ENCODE measurements around the gene RAB25. TPM values are rescaled to one million over a fixed set of nuclear protein-coding genes. Genes with fewer than 3 reads are reported as not detected.
A peak's percentile ranks its signal among the peaks of the same experiment; 100 is the strongest.

Gene RAB25
- total and polyA plus RNA-seq, 4 donors, result 0.67 to 2.0 (median 0.92) TPM

GRCh38 chr1:156102633-156103511, 41.9 kb downstream of the RAB25 start:
- Histone ChIP-seq H3K27ac (ENCODE audit: low read depth in 1 of 2, low read length in 2 of 2) (peak overlapping the region; percentile 11 to 22), H3K27me3 (ENCODE audit: control insufficient read depth in 4 of 4, insufficient read depth in 4 of 4, low read length in 3 of 4) (no peaks in the 10 kb centered on the region), H3K9me3 (ENCODE audit: control insufficient read depth in 4 of 4, low read length in 3 of 4) (no peaks in the 10 kb centered on the region), H3K36me3 (ENCODE audit: control insufficient read depth in 4 of 4, insufficient read depth in 3 of 4, low read depth in 1 of 4, low read length in 3 of 4) (no peaks in the 10 kb centered on the region), H3K9ac (ENCODE audit: low read depth in 1 of 2, low read length in 2 of 2) (no peak overlapping the region), H3K4me3 (ENCODE audit: low read depth in 1 of 3, low read length in 3 of 3) (no peak overlapping the region), H3K4me1 (ENCODE audit: control insufficient read depth in 4 of 4, insufficient read depth in 4 of 4, low read length in 3 of 4) (peaks cover 0 to 10% (median 7%) of the 10 kb centered on the region in 4 donors)
- TF ChIP-seq FOXA1 (IDR thresholded peaks at IDR 0.05) (no peak), EGR1 (IDR thresholded peaks at IDR 0.05; ENCODE audit: low read depth in 2 of 2) (no peak), SP1 (IDR thresholded peaks at IDR 0.05) (no peak), NR2F2 (IDR thresholded peaks at IDR 0.05) (no peak), RAD21 (IDR thresholded peaks at IDR 0.05) (no peak), ATF3 (IDR thresholded peaks at IDR 0.05) (no peak), HNF4A (conservative IDR thresholded peaks at IDR 0.05) (no peak)
- TF ChIP-seq, protein P1, sequence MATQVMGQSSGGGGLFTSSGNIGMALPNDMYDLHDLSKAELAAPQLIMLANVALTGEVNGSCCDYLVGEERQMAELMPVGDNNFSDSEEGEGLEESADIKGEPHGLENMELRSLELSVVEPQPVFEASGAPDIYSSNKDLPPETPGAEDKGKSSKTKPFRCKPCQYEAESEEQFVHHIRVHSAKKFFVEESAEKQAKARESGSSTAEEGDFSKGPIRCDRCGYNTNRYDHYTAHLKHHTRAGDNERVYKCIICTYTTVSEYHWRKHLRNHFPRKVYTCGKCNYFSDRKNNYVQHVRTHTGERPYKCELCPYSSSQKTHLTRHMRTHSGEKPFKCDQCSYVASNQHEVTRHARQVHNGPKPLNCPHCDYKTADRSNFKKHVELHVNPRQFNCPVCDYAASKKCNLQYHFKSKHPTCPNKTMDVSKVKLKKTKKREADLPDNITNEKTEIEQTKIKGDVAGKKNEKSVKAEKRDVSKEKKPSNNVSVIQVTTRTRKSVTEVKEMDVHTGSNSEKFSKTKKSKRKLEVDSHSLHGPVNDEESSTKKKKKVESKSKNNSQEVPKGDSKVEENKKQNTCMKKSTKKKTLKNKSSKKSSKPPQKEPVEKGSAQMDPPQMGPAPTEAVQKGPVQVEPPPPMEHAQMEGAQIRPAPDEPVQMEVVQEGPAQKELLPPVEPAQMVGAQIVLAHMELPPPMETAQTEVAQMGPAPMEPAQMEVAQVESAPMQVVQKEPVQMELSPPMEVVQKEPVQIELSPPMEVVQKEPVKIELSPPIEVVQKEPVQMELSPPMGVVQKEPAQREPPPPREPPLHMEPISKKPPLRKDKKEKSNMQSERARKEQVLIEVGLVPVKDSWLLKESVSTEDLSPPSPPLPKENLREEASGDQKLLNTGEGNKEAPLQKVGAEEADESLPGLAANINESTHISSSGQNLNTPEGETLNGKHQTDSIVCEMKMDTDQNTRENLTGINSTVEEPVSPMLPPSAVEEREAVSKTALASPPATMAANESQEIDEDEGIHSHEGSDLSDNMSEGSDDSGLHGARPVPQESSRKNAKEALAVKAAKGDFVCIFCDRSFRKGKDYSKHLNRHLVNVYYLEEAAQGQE (IDR thresholded peaks at IDR 0.05), result no peak
- TF ChIP-seq, protein P2, sequence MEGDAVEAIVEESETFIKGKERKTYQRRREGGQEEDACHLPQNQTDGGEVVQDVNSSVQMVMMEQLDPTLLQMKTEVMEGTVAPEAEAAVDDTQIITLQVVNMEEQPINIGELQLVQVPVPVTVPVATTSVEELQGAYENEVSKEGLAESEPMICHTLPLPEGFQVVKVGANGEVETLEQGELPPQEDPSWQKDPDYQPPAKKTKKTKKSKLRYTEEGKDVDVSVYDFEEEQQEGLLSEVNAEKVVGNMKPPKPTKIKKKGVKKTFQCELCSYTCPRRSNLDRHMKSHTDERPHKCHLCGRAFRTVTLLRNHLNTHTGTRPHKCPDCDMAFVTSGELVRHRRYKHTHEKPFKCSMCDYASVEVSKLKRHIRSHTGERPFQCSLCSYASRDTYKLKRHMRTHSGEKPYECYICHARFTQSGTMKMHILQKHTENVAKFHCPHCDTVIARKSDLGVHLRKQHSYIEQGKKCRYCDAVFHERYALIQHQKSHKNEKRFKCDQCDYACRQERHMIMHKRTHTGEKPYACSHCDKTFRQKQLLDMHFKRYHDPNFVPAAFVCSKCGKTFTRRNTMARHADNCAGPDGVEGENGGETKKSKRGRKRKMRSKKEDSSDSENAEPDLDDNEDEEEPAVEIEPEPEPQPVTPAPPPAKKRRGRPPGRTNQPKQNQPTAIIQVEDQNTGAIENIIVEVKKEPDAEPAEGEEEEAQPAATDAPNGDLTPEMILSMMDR (IDR thresholded peaks at IDR 0.05; ENCODE audit: low read depth, low read length, missing input control), result no peak
- WGBS, result 80% methylated on average over 16 of the region's 16 CpGs
- DNase-seq (ENCODE audit: low spot score), result no peak

- Histone ChIP-seq H3K27ac (ENCODE audit: low read depth in 1 of 2, low read length in 2 of 2) (peak overlapping the region; percentile 11 to 22), H3K9ac (ENCODE audit: low read depth in 1 of 2, low read length in 2 of 2) (no peak overlapping the region), H3K4me1 (ENCODE audit: control insufficient read depth in 4 of 4, insufficient read depth in 4 of 4, low read length in 3 of 4) (peaks cover 0 to 10% (median 7%) of the 10 kb centered on the region in 4 donors), H3K4me3 (ENCODE audit: low read depth in 1 of 3, low read length in 3 of 3) (no peak overlapping the region), H3K9me3 (ENCODE audit: control insufficient read depth in 4 of 4, low read length in 3 of 4) (no peaks in the 10 kb centered on the region), H3K36me3 (ENCODE audit: control insufficient read depth in 4 of 4, insufficient read depth in 3 of 4, low read depth in 1 of 4, low read length in 3 of 4) (no peaks in the 10 kb centered on the region), H3K27me3 (ENCODE audit: control insufficient read depth in 4 of 4, insufficient read depth in 4 of 4, low read length in 3 of 4) (no peaks in the 10 kb centered on the region)
- no peak for DNase-seq (ENCODE audit: low spot score)
- 70% methylated on average over 9 of the region's 9 CpGs for WGBS
- no peak for TF ChIP-seq ZBTB33 (IDR thresholded peaks at IDR 0.05)
- TF ChIP-seq JUND (IDR thresholded peaks at IDR 0.05), result peak in 1 of 2 donors; percentile 12
Measured at GRCh38 chr1:156103521-156103947, 42.6 kb downstream of the RAB25 start.
